Neutrophil (primary cell): Measurements from ENCODE around the gene SAMD3.

ENCODE experiments used
- H3K27ac ChIP-seq: fragments of 200-600 bp; sonication (generic); 2 replicates; pipeline ENCODE4 v1.5.1; 2016; ENCODE audit warnings: mild to moderate bottlenecking, moderate library complexity
- H3K27me3 ChIP-seq: fragments of 200-600 bp; sonication (generic); 2 replicates; pipeline ENCODE4 v1.6.0; 2016; ENCODE audit warnings: mild to moderate bottlenecking
- H3K36me3 ChIP-seq: fragments of 200-600 bp; sonication (generic); 2 replicates; pipeline ENCODE4 v1.5.1; 2017
- H3K4me1 ChIP-seq, 2 experiments: fragments of 200-600 bp in 1 of 2; sonication (generic) in 1 of 2; 1 replicate in 1 of 2; 2 replicates in 1 of 2; pipeline versions ENCODE4 v1.5.1 to v1.6.1; 2013 to 2016; ENCODE audit warnings: low read depth in 1 of 2, low read length in 1 of 2, mild to moderate bottlenecking in 1 of 2, moderate library complexity in 1 of 2; ENCODE audit not compliant: control insufficient read depth in 1 of 2, insufficient read depth in 1 of 2
- H3K4me3 ChIP-seq, 2 experiments: fragments of 200-600 bp in 1 of 2; sonication (generic) in 1 of 2; 1 replicate in 1 of 2; 2 replicates in 1 of 2; pipeline ENCODE4 v1.5.1; 2013 to 2016; ENCODE audit warnings: low read depth in 1 of 2, low read length in 1 of 2, mild to moderate bottlenecking in 1 of 2, moderate library complexity in 1 of 2
- H3K9me3 ChIP-seq: fragments of 200-600 bp; sonication (generic); 2 replicates; pipeline ENCODE4 v1.5.1; 2016
- TF ChIP-seq, protein P1 (sequence below): fragments of 200-600 bp; sonication (generic); IDR thresholded peaks from 2 replicates; pipeline ENCODE4 v1.5.1; 2016; ENCODE audit warnings: antibody characterized with exemption

The SAMD3 gene

DNA sequence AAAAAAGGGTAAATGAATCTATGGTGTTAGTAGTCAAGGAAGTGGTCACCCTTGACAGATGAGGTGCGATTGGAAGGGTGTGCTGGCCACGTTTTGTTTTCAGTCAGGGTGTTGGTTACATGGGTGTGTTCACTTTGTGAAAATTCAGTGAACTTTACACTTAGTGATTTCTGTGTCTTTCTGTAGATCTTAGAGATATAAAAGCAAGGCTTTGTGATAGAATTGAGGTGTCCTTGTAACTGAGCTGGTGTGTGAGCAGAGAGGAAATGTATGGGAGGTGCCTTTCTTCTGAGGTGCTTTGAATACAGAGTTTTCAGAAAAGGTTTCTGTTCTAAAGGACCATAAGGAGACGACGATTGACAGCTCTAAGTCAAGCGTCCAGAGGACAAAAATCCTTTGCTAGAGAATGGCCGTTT, 90.5 kb downstream of the SAMD3 start:
- Histone ChIP-seq H3K4me3 (no peak overlapping the region), H3K27ac (no peak overlapping the region), H3K27me3 (no peaks in the 10 kb centered on the region)

DNA sequence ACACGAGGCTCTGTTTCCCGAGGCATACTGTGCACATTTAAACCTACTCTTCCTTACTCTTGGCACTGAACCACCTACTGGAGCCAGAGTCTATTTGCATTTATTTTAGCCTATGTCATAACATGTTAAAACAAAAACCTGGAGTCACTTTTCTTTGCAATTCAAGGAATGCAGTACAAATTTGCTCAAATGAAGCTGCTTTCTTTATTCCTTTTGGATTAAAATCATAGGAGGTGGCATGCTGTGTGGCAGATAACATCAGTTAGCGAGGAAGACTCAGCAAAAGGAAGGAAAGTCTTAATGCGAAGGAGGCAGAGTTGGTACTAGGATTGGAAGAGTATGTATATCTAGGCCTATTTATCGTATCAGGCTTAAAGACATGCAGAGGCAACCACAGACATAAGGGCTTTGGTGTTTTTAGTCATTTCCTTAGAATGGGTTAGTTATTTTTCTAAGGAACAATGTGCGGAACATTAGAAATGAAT, 92.9 kb downstream of the SAMD3 start:
- Histone ChIP-seq H3K9me3 (no peaks in the 10 kb centered on the region), H3K36me3 (no peaks in the 10 kb centered on the region), H3K27me3 (no peaks in the 10 kb centered on the region), H3K4me3 (no peak overlapping the region), H3K4me1 (no peaks in the 10 kb centered on the region), H3K27ac (no peak overlapping the region)
- TF ChIP-seq, protein P1, sequence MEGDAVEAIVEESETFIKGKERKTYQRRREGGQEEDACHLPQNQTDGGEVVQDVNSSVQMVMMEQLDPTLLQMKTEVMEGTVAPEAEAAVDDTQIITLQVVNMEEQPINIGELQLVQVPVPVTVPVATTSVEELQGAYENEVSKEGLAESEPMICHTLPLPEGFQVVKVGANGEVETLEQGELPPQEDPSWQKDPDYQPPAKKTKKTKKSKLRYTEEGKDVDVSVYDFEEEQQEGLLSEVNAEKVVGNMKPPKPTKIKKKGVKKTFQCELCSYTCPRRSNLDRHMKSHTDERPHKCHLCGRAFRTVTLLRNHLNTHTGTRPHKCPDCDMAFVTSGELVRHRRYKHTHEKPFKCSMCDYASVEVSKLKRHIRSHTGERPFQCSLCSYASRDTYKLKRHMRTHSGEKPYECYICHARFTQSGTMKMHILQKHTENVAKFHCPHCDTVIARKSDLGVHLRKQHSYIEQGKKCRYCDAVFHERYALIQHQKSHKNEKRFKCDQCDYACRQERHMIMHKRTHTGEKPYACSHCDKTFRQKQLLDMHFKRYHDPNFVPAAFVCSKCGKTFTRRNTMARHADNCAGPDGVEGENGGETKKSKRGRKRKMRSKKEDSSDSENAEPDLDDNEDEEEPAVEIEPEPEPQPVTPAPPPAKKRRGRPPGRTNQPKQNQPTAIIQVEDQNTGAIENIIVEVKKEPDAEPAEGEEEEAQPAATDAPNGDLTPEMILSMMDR, result no peak

More for the DNA sequence above, 90.5 kb downstream of the SAMD3 start:
- Histone ChIP-seq H3K4me1 (no peaks in the 10 kb centered on the region), H3K36me3 (no peaks in the 10 kb centered on the region), H3K9me3 (no peaks in the 10 kb centered on the region)
- TF ChIP-seq, protein P1, result no peak

DNA sequence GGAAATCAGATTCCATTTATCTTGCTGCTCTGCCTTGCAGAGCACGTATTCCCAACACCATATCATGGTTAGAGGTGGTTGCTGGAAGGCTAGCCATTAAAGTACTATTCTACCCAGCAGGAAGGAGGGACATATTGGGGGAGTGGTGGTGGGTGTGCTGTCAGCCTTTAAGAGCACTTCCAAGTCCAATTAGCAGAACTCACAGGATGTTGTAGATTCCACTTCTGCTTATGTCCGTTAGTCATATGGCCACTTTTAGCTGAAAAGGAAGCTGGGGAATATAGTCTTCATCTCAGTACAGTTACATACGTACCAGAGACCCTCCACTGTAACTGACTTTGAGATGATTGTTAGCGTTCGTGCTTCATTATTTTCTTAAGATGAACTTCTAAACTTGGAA, 94.4 kb downstream of the SAMD3 start:
- Histone ChIP-seq H3K4me1 (no peaks in the 10 kb centered on the region), H3K27me3 (no peaks in the 10 kb centered on the region), H3K4me3 (no peak overlapping the region), H3K9me3 (no peaks in the 10 kb centered on the region), H3K36me3 (no peaks in the 10 kb centered on the region), H3K27ac (no peak overlapping the region)
- TF ChIP-seq, protein P1, result no peak

DNA sequence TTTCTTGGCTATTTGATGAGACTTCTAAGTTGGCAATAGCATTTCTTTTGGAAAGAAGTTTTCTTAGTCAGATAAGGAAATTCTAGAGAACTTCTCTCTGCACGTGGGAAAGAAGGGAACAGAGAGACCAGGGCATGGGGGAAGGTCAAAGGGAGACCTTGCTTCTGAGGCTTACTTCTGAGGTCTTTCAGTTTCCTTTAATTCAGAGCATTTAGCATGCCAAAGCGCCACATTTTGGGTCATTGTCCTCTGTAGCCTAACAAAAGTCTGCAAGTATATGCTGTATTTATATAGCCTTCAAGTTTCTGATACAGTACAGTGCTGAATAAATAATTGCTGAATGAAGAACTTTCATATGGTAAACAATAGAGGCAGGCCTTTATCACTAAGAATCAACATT, 95.6 kb downstream of the SAMD3 start:
- Histone ChIP-seq H3K27me3 (no peaks in the 10 kb centered on the region), H3K4me1 (no peaks in the 10 kb centered on the region), H3K9me3 (no peaks in the 10 kb centered on the region), H3K4me3 (no peak overlapping the region), H3K27ac (no peak overlapping the region), H3K36me3 (no peaks in the 10 kb centered on the region)
- TF ChIP-seq, protein P1, result no peak

DNA sequence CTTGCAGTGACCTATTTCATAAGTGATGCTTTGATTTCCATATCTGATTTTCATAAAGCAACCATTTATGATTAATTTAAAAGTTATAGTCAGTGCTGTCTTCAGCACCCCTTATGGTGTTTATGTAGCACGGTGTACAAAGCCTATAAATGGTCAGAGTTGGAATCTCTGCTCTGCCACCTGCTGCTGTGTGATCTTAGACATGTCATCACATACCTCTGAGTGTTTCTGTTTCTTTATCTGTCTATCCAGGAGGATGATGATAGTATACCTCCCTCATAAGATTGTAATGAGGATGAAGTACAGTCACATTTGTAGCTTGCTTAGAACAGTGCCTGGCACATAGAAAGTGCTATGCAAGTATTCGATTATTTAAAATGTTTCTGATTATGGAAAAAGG, 100.5 kb downstream of the SAMD3 start:
- H3K27ac ChIP-seq, result no peak overlapping the region
- no peaks in the 10 kb centered on the region for H3K4me1 ChIP-seq
- H3K36me3 ChIP-seq, result no peaks in the 10 kb centered on the region
- no peaks in the 10 kb centered on the region for H3K27me3 ChIP-seq
- TF ChIP-seq, protein P1, result no peak
- no peak overlapping the region for H3K4me3 ChIP-seq
- H3K9me3 ChIP-seq, result no peaks in the 10 kb centered on the region

DNA sequence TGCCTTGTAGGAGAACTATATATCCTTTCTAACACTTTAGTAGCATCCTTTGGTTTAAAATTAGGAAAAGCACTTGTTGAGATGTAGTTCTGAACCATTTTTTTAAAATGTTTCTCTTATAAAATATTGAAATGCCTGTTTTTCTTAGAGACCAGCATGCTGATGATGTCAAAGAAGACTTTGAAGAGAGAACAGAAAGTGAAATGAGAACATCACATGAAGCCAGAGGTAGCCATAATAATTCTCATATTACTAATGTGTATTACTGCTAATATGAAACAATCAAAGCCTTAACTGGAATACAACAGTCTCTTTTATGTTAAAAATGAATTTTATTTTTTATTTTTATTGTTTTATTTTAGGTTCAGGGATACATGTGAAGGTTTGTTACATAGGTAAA, 102.0 kb downstream of the SAMD3 start:
- Histone ChIP-seq H3K27ac (no peak overlapping the region), H3K36me3 (no peaks in the 10 kb centered on the region), H3K4me3 (no peak overlapping the region), H3K27me3 (no peaks in the 10 kb centered on the region), H3K9me3 (no peaks in the 10 kb centered on the region), H3K4me1 (no peaks in the 10 kb centered on the region)
- TF ChIP-seq, protein P1, result no peak
